GM12865 (cell line): ENCODE results near the gene BABAM2.

ENCODE experiments used
- DNase-seq: peaks from one replicate; pipeline ENCODE4 v3.0.0; 2010; ENCODE audit warnings: low read depth
- H3K4me3 ChIP-seq: 2 replicates; pipeline ENCODE4 v1.5.1; 2011; ENCODE audit warnings: mild to moderate bottlenecking, low read depth, low read length, control low read depth
- TF ChIP-seq, protein P1 (sequence below): IDR thresholded peaks from 2 replicates; pipeline ENCODE4 v1.5.1; 2011; ENCODE audit warnings: low read length, control low read depth, low read depth, inconsistent platforms; ENCODE audit not compliant: insufficient read depth; ENCODE audit errors: missing control alignments

BABAM2 gene

DNA sequence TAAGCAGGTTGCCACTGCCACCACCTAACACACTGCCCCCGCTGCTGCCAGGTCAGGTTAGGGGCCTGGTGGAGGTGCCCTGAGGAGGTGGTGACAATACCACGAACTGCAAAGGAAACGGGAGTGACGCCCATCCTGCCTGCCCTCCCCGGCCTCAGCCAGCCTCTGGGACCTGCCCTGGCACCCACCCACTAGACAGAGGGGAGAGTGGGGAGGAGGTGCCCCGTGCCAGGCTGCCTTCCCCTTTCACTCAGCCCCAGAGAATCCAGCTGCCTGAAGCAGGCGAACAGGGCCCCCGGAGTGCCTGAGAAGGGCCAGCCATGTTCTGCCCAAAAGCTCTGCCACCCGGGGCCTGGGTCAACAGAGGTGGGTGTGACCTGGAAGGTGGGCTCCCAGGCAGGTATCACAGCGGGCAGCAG is 457.6 kb downstream of the BABAM2 start:
- DNase-seq = no peak
- no peak overlapping the region for H3K4me3 ChIP-seq
- TF ChIP-seq, protein P1, sequence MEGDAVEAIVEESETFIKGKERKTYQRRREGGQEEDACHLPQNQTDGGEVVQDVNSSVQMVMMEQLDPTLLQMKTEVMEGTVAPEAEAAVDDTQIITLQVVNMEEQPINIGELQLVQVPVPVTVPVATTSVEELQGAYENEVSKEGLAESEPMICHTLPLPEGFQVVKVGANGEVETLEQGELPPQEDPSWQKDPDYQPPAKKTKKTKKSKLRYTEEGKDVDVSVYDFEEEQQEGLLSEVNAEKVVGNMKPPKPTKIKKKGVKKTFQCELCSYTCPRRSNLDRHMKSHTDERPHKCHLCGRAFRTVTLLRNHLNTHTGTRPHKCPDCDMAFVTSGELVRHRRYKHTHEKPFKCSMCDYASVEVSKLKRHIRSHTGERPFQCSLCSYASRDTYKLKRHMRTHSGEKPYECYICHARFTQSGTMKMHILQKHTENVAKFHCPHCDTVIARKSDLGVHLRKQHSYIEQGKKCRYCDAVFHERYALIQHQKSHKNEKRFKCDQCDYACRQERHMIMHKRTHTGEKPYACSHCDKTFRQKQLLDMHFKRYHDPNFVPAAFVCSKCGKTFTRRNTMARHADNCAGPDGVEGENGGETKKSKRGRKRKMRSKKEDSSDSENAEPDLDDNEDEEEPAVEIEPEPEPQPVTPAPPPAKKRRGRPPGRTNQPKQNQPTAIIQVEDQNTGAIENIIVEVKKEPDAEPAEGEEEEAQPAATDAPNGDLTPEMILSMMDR = no peak

- no peak overlapping the region for H3K4me3 ChIP-seq
- TF ChIP-seq, protein P1 = no peak
- no peak for DNase-seq
Measured at GRCh38 chr2:28348921-28349320, 458.4 kb downstream of the BABAM2 start.

GRCh38 chr2:28349546-28350165 is 459.1 kb downstream of the BABAM2 start:
- H3K4me3 ChIP-seq = no peak overlapping the region
- no peak for DNase-seq
- TF ChIP-seq, protein P1 = no peak

DNA sequence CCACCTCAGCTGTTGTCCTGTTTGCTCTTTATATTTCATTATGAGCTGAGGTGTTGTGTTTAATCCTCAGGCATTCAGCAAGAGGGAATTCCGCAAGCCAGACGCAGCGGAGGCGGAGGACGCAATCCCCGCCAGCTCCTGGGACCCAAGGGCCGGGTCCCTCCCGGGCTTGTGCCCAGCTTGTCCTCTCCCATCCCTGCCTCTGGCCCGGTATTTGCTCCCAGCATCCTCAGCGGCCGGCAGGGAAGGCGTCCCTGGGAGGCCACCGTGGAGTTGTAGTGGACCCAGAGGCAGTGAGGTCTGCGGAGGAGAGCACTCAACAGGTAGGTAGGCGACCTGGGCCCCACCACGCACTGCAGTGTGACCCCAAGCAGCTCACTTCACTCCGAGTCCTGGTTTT is 459.7 kb downstream of the BABAM2 start:
- DNase-seq = no peak
- TF ChIP-seq, protein P1 = no peak
- no peak overlapping the region for H3K4me3 ChIP-seq

DNA sequence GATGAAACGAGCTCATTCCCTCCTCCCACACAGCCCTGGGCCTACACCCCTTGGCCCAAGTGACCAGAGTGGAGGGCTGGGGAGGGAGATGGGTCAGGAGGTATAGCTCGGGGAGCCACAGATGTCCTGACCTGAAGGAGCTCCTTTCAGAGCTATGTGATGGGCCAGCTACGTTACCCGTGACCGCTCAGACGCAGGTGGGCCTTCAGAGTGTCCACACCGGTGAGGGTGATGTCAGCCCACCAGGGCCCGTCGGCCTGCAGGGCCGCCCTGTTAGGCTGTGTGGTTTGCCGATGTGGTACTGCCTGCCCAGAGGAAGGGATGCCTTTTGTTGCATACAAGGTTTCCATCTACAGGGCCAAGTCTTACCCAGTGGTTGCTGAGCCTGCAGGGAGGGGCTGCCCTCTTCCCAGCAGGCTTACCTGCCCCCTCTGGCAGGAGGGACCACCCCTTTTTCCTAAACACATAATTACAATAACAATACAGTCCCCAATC is 460.3 kb downstream of the BABAM2 start:
- TF ChIP-seq, protein P1 = no peak
- H3K4me3 ChIP-seq = no peak overlapping the region
- DNase-seq = no peak

DNA sequence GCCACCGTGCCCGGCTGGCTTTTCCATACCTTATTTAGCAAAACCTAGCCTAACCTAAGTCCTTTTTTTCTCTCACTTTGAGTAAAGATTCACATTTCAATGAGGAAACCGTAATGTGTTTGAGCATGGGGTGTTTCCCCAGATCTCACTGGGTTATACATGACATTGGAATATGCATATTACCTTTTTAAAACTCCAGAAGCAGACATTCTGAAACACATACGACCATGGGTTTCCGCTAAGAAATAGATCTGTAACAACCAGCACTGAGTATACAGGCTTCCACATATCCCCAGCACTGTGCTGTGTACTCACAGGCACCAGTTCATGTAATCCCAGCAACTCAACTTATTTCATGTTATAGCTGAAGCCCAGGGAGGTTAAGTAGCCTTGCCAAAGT is 461.1 kb downstream of the BABAM2 start:
- no peak overlapping the region for H3K4me3 ChIP-seq
- DNase-seq = no peak
- TF ChIP-seq, protein P1 = no peak

DNA sequence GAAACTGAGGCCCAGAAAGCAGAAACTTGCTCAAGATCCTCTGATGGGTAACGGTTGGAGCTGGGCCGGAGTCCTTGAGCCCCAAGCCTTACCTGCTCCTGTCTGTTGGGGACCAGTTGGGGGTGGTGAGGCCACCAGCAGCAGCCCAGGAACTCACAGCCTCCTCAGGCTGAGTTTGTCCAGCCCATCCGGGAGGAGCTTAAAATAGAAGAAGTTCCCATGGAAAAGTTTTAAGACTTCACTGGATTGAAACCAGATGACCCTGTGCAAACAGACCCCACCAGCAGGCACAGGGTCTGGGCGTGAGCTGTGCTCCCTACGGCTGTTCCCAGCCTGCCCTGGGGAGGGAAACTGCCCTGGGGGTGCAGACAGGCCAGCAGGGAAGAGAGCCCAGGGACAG is 461.6 kb downstream of the BABAM2 start:
- TF ChIP-seq, protein P1 = no peak
- DNase-seq = no peak
- H3K4me3 ChIP-seq = no peak overlapping the region
